Esophagus (tissue), 2 donors: ENCODE measurements around the gene ZNF286A. TPM values are rescaled to one million over a fixed set of nuclear protein-coding genes. Genes with fewer than 3 reads are reported as not detected.
A peak's percentile ranks its signal among the peaks of the same experiment; 100 is the strongest.
"Not testable (repeated sequence)": the region's sequence is repeated elsewhere in the genome, so short reads cannot be mapped to it uniquely, and the experiment has no call there.

Experiments
- H3K27ac ChIP-seq, 2 donors: one replicate each; pipeline ENCODE4 v1.5.1; 2013; ENCODE audit warnings: low read depth in 2 of 2, mild to moderate bottlenecking in 2 of 2, inconsistent platforms in 1 of 2, low read length in 1 of 2, moderate library complexity in 1 of 2
- H3K27me3 ChIP-seq, 2 donors: one replicate each; pipeline ENCODE4 v1.6.1; 2013; ENCODE audit warnings: low read length in 2 of 2, control low read depth in 1 of 2, mild to moderate bottlenecking in 1 of 2; ENCODE audit not compliant: insufficient read depth in 2 of 2, control insufficient read depth in 1 of 2
- H3K36me3 ChIP-seq, 2 donors: one replicate each; pipeline ENCODE4 v1.6.1; 2013; ENCODE audit warnings: low read length in 1 of 2; ENCODE audit not compliant: control insufficient read depth in 2 of 2, insufficient read depth in 2 of 2
- H3K4me1 ChIP-seq, 2 donors: one replicate each; pipeline ENCODE4 v1.6.1; 2013; ENCODE audit warnings: low read length in 1 of 2; ENCODE audit not compliant: control insufficient read depth in 2 of 2, insufficient read depth in 2 of 2
- H3K4me3 ChIP-seq, 2 donors: one replicate each; pipeline ENCODE4 v1.5.1; 2013; ENCODE audit warnings: low read length in 2 of 2, mild to moderate bottlenecking in 2 of 2, low read depth in 1 of 2, moderate library complexity in 1 of 2
- H3K9me3 ChIP-seq, 2 donors: one replicate each; pipeline ENCODE4 v1.6.1; 2013; ENCODE audit warnings: mild to moderate bottlenecking in 2 of 2, low read depth in 1 of 2, low read length in 1 of 2, moderate library complexity in 1 of 2; ENCODE audit not compliant: control insufficient read depth in 2 of 2, insufficient read depth in 1 of 2
- WGBS, 2 donors: extraction: QIAGEN DNeasy Blood & Tissue Kit; methylation state at CpG; one replicate each; pipeline ENCODE4 v1.1.7; 2013; 5-methylcytosine and 5-hydroxymethylcytosine counted together
- polyA plus RNA-seq, 2 donors: library from polyadenylated mRNA; stranded (reverse); fragments of 200-250 nt; gene quantifications; one replicate each; pipeline ENCODE4 v1.2.3, GENCODE V29; 2013
- donor health status: healthy with polysubstance abuse.
- donor health status: Bipolar disorder and iron deficiency.

Gene ZNF286A
- 1 to 10 TPM; 5.4 to 5.8 TPM for polyA plus RNA-seq

GRCh38 chr17:15699413-15699924 is at the start of gene ZNF286A:
Gene ZNF286A, plus strand, starts transcription at chr17:15699752. Its CDS starts 578 bp downstream, at chr17:15700330.
- peak within 1 kb of the TSS in 1 of 2 donors; percentile 65 for H3K27ac ChIP-seq

GRCh38 chr17:15649861-15650421 is 49.6 kb upstream of the ZNF286A start:
- peak overlapping the region; percentile 95 to 99 for H3K27ac ChIP-seq
- H3K9me3 ChIP-seq = no peaks in the 10 kb centered on the region
- no peaks in the 10 kb centered on the region for H3K36me3 ChIP-seq
- H3K4me1 ChIP-seq = peaks cover 0 to 14% of the 10 kb centered on the region in 2 donors
- WGBS, 2 donors = 11 to 15% methylated on average over 6 of the region's 6 CpGs
- H3K27me3 ChIP-seq = no peaks in the 10 kb centered on the region
- peak overlapping the region; percentile 71 to 87 for H3K4me3 ChIP-seq

More at GRCh38 chr17:15699413-15699924, at the start of gene ZNF286A:
- 0% methylated on average over 43 to 44 of the region's 44 CpGs for WGBS, 2 donors
- not testable (repeated sequence) for H3K36me3 ChIP-seq, H3K9me3 ChIP-seq, H3K4me1 ChIP-seq, H3K27me3 ChIP-seq
- H3K4me3 ChIP-seq = peak within 1 kb of the TSS; percentile 54 to 60

- no peaks in the 10 kb centered on the region for H3K36me3 ChIP-seq
- WGBS, 2 donors = 25 to 30% methylated on average over 14 of the region's 14 CpGs
Observed at GRCh38 chr17:15650741-15651582, 48.6 kb upstream of the ZNF286A start.

GRCh38 chr17:15651583-15652110 is 47.9 kb upstream of the ZNF286A start:
- Histone ChIP-seq H3K27ac (peak overlapping the region; percentile 95 to 99), H3K9me3 (no peaks in the 10 kb centered on the region), H3K27me3 (no peaks in the 10 kb centered on the region), H3K36me3 (no peaks in the 10 kb centered on the region), H3K4me3 (peak overlapping the region; percentile 71 to 87), H3K4me1 (peaks cover 0 to 9% of the 10 kb centered on the region in 2 donors)
- WGBS, 2 donors = 3 to 5% methylated on average over 8 of the region's 8 CpGs

More at GRCh38 chr17:15650741-15651582, 48.6 kb upstream of the ZNF286A start:
- Histone ChIP-seq H3K4me1 (peaks cover 0 to 9% of the 10 kb centered on the region in 2 donors), H3K9me3 (no peaks in the 10 kb centered on the region), H3K27ac (peak overlapping the region; percentile 95 to 99), H3K27me3 (no peaks in the 10 kb centered on the region), H3K4me3 (peak overlapping the region; percentile 71 to 87)

GRCh38 chr17:15652960-15653359 is 46.6 kb upstream of the ZNF286A start:
- Histone ChIP-seq H3K4me3 (no peak overlapping the region), H3K4me1 (peaks cover 0 to 11% of the 10 kb centered on the region in 2 donors), H3K27me3 (no peaks in the 10 kb centered on the region), H3K9me3 (no peaks in the 10 kb centered on the region), H3K27ac (peak overlapping the region in 1 of 2 donors; percentile 56), H3K36me3 (no peaks in the 10 kb centered on the region)
- 67 to 84% methylated on average over 6 of the region's 6 CpGs for WGBS, 2 donors

GRCh38 chr17:15654401-15654800 is 45.2 kb upstream of the ZNF286A start:
- H3K27ac ChIP-seq, H3K36me3 ChIP-seq, H3K27me3 ChIP-seq, H3K4me3 ChIP-seq, H3K9me3 ChIP-seq: not testable (repeated sequence)
- WGBS, 2 donors = 84 to 90% methylated on average over 3 of the region's 3 CpGs
- H3K4me1 ChIP-seq = peaks cover 0 to 19% of the 10 kb centered on the region in 2 donors

- WGBS, 2 donors = 56 to 62% methylated on average over 3 of the region's 3 CpGs
- Histone ChIP-seq H3K27me3 (no peaks in the 10 kb centered on the region), H3K4me1 (peaks cover 0 to 23% of the 10 kb centered on the region in 2 donors)
Observed at GRCh38 chr17:15654886-15655561, 44.5 kb upstream of the ZNF286A start.

GRCh38 chr17:15657868-15658267 is 41.7 kb upstream of the ZNF286A start:
- peak overlapping the region; percentile 45 to 63 for H3K27ac ChIP-seq
- peaks cover 0 to 18% of the 10 kb centered on the region in 2 donors for H3K4me1 ChIP-seq
- no peaks in the 10 kb centered on the region for H3K27me3 ChIP-seq
- H3K4me3 ChIP-seq = no peak overlapping the region
- no peaks in the 10 kb centered on the region for H3K9me3 ChIP-seq
- no peaks in the 10 kb centered on the region for H3K36me3 ChIP-seq

More at GRCh38 chr17:15654886-15655561, 44.5 kb upstream of the ZNF286A start:
- H3K9me3 ChIP-seq = no peaks in the 10 kb centered on the region
- H3K36me3 ChIP-seq = no peaks in the 10 kb centered on the region
- H3K4me3 ChIP-seq = no peak overlapping the region
- peak overlapping the region; percentile 30 to 80 for H3K27ac ChIP-seq

GRCh38 chr17:15658296-15658695 is 41.3 kb upstream of the ZNF286A start:
- Histone ChIP-seq H3K27me3 (no peaks in the 10 kb centered on the region), H3K36me3 (no peaks in the 10 kb centered on the region), H3K4me3 (no peak overlapping the region), H3K4me1 (peaks cover 0 to 18% of the 10 kb centered on the region in 2 donors), H3K9me3 (no peaks in the 10 kb centered on the region), H3K27ac (peak overlapping the region; percentile 45 to 63)
- WGBS, 2 donors = 75 to 83% methylated on average over 3 of the region's 3 CpGs
